DOHH2 (cell line): Measurements from ENCODE around the gene FNDC3A.

Experiments
- CTCF ChIP-seq: fragments of 200-600 bp; sonication (generic); IDR thresholded peaks from one replicate; pipeline ENCODE4 v1.5.1; 2014; ENCODE audit warnings: antibody characterized with exemption, mild to moderate bottlenecking, low read depth, low read length; ENCODE audit not compliant: poor library complexity, severe bottlenecking
- EZH2phosphoT487 ChIP-seq: fragments of 200-600 bp; sonication (generic); IDR thresholded peaks from 2 replicates; pipeline ENCODE4 v1.6.1; 2017; ENCODE audit warnings: borderline replicate concordance, mild to moderate bottlenecking, antibody characterized with exemption, low read length, moderate library complexity, mixed read lengths

GRCh38 chr13:49219647-49220035 is 243.9 kb downstream of the FNDC3A start:
- no peak for TF ChIP-seq CTCF
- TF ChIP-seq EZH2phosphoT487, result no peak
